Body of pancreas (tissue), 4 donors: ENCODE measurements around the gene LRIG1.

Experiments used
- CTCF ChIP-seq, 7 experiments: fragments of 450-650 bp in 4 of 7; fragments of 200-600 bp in 3 of 7; sonication (generic) in 3 of 7; IDR thresholded peaks; one replicate each; pipeline ENCODE4 v1.5.1; 2016 to 2019; ENCODE audit warnings: antibody characterized with exemption in 7 of 7
- POLR2A ChIP-seq, 3 donors: fragments of 450-650 bp; IDR thresholded peaks; one replicate each; pipeline ENCODE4 v1.6.1; 2016; ENCODE audit warnings: antibody characterized with exemption in 3 of 3, mild to moderate bottlenecking in 2 of 3

GRCh38 chr3:66485291-66485968 lies 15.4 kb downstream of the LRIG1 start:
- TF ChIP-seq CTCF (IDR thresholded peaks at IDR 0.05), result no peak
- TF ChIP-seq POLR2A (IDR thresholded peaks at IDR 0.05), result no peak
